DMS53 (cell line): ENCODE results near the gene HDAC4.

Source experiments
- DNase-seq: peaks from one replicate; lab custom pipeline; 2025; lab: John Stamatoyannopoulos, UW

The HDAC4 gene

GRCh38 chr2:239429473-239430350 lies 28.9 kb upstream of the HDAC4 start:
- DNase-seq = peak; percentile 37

- DNase-seq = no peak
Observed at GRCh38 chr2:239425631-239426030, 24.8 kb upstream of the HDAC4 start.

- DNase-seq = no peak
Observed at GRCh38 chr2:239424337-239425045, 23.7 kb upstream of the HDAC4 start.

GRCh38 chr2:239423551-239423950 lies 22.7 kb upstream of the HDAC4 start:
- DNase-seq = no peak

- no peak for DNase-seq
Observed at GRCh38 chr2:239421851-239422250, 21.0 kb upstream of the HDAC4 start.

GRCh38 chr2:239420082-239420481 lies 19.3 kb upstream of the HDAC4 start:
- DNase-seq = no peak

- no peak for DNase-seq
Observed at GRCh38 chr2:239418918-239419317, 18.1 kb upstream of the HDAC4 start.

- DNase-seq = no peak
Observed at GRCh38 chr2:239412905-239413603, 12.2 kb upstream of the HDAC4 start.

GRCh38 chr2:239411549-239412319 lies 10.9 kb upstream of the HDAC4 start:
- no peak for DNase-seq

- no peak for DNase-seq
Observed at GRCh38 chr2:239411117-239411516, 10.3 kb upstream of the HDAC4 start.

GRCh38 chr2:239409976-239410375 lies 9.2 kb upstream of the HDAC4 start:
- no peak for DNase-seq

GRCh38 chr2:239407112-239407511 lies 6.3 kb upstream of the HDAC4 start:
- no peak for DNase-seq

GRCh38 chr2:239406316-239406995 lies 5.6 kb upstream of the HDAC4 start:
- DNase-seq = no peak

GRCh38 chr2:239405071-239405470 lies 4.3 kb upstream of the HDAC4 start:
- DNase-seq = no peak

GRCh38 chr2:239402666-239403065 lies 1.8 kb upstream of the HDAC4 start:
- DNase-seq = no peak

- peak; percentile 89 for DNase-seq
Observed at GRCh38 chr2:239401881-239402233, 1.0 kb upstream of the HDAC4 start.

GRCh38 chr2:239401067-239401880 lies 454 bp upstream of the HDAC4 start:
- peak; percentile 100 for DNase-seq

- peak; percentile 65 for DNase-seq
Observed at GRCh38 chr2:239399921-239400595, 762 bp downstream of the HDAC4 start.

GRCh38 chr2:239399433-239399920 lies 1.3 kb downstream of the HDAC4 start:
- DNase-seq = peak; percentile 50

GRCh38 chr2:239398521-239398921 lies 2.3 kb downstream of the HDAC4 start:
- DNase-seq = no peak
